ENCODE measurements around the gene TENT5C. TPM values are rescaled to one million over a fixed set of nuclear protein-coding genes. Genes with fewer than 3 reads are reported as not detected.

TENT5C gene
- total and polyA plus RNA-seq, 9 of the 15 experiments (the other 6 are each of a cell fraction or from before 2014, with no cell fraction given), result 1.8 to 7.7 (median 4.0) TPM

DNA sequence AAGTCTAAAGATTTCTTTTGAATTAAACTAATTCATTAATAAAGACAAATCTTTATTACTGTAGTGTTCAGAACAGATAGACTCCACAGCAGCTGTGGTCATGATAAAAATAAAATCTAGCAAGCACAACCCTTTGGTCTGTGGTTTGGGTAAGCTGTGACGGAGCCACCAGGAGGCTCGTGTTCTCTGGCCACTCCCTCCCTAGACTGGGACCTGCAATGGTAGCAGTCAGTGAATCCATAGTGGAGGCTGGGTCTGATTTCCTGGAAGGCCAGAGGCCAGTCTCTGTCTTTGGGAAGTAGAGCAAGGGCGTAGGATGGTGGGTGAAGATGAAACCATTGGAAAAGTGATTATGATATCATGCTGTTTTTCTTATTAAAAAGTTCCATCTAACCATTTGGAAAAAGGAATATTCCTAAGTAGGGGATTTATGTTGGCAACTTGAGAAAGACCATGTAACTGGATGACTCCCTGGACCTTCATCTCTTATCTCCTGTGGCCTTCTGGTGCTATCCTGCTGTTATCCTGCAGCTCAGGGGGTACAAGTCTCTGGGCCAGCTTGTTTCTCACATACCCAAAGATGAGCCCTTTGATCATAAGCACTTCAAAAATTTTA, 39.0 kb downstream of the TENT5C start (continued):
- TF ChIP-seq NR1H2 (CRISPR knock-in tag; IDR thresholded peaks at IDR 0.05) (no peak), SMARCC2 (IDR thresholded peaks at IDR 0.05; ENCODE audit: low read depth) (peak; percentile 87), ZNF699 (CRISPR knock-in tag; IDR thresholded peaks at IDR 0.05; ENCODE audit: insufficient replicate concordance) (no peak), POLR2G (IDR thresholded peaks at IDR 0.05; ENCODE audit: low read depth, low read length) (no peak), RFX7 (CRISPR knock-in tag; IDR thresholded peaks at IDR 0.05) (no peak), CBX1 (IDR thresholded peaks at IDR 0.05; ENCODE audit: low read depth) (no peak), ZFP36 (IDR thresholded peaks at IDR 0.05; ENCODE audit: low read depth, low read length, partially characterized antibody) (peak; percentile 54), TGIF2 (CRISPR knock-in tag; IDR thresholded peaks at IDR 0.05) (no peak), CC2D1A (IDR thresholded peaks at IDR 0.05) (peak; percentile 77), ZNF431 (CRISPR knock-in tag; IDR thresholded peaks at IDR 0.05) (no peak)
- TF ChIP-seq, protein P1, sequence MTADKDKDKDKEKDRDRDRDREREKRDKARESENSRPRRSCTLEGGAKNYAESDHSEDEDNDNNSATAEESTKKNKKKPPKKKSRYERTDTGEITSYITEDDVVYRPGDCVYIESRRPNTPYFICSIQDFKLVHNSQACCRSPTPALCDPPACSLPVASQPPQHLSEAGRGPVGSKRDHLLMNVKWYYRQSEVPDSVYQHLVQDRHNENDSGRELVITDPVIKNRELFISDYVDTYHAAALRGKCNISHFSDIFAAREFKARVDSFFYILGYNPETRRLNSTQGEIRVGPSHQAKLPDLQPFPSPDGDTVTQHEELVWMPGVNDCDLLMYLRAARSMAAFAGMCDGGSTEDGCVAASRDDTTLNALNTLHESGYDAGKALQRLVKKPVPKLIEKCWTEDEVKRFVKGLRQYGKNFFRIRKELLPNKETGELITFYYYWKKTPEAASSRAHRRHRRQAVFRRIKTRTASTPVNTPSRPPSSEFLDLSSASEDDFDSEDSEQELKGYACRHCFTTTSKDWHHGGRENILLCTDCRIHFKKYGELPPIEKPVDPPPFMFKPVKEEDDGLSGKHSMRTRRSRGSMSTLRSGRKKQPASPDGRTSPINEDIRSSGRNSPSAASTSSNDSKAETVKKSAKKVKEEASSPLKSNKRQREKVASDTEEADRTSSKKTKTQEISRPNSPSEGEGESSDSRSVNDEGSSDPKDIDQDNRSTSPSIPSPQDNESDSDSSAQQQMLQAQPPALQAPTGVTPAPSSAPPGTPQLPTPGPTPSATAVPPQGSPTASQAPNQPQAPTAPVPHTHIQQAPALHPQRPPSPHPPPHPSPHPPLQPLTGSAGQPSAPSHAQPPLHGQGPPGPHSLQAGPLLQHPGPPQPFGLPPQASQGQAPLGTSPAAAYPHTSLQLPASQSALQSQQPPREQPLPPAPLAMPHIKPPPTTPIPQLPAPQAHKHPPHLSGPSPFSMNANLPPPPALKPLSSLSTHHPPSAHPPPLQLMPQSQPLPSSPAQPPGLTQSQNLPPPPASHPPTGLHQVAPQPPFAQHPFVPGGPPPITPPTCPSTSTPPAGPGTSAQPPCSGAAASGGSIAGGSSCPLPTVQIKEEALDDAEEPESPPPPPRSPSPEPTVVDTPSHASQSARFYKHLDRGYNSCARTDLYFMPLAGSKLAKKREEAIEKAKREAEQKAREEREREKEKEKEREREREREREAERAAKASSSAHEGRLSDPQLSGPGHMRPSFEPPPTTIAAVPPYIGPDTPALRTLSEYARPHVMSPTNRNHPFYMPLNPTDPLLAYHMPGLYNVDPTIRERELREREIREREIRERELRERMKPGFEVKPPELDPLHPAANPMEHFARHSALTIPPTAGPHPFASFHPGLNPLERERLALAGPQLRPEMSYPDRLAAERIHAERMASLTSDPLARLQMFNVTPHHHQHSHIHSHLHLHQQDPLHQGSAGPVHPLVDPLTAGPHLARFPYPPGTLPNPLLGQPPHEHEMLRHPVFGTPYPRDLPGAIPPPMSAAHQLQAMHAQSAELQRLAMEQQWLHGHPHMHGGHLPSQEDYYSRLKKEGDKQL (CRISPR knock-in tag; IDR thresholded peaks at IDR 0.05; ENCODE audit: borderline replicate concordance), result no peak
- TF ChIP-seq, protein P2, sequence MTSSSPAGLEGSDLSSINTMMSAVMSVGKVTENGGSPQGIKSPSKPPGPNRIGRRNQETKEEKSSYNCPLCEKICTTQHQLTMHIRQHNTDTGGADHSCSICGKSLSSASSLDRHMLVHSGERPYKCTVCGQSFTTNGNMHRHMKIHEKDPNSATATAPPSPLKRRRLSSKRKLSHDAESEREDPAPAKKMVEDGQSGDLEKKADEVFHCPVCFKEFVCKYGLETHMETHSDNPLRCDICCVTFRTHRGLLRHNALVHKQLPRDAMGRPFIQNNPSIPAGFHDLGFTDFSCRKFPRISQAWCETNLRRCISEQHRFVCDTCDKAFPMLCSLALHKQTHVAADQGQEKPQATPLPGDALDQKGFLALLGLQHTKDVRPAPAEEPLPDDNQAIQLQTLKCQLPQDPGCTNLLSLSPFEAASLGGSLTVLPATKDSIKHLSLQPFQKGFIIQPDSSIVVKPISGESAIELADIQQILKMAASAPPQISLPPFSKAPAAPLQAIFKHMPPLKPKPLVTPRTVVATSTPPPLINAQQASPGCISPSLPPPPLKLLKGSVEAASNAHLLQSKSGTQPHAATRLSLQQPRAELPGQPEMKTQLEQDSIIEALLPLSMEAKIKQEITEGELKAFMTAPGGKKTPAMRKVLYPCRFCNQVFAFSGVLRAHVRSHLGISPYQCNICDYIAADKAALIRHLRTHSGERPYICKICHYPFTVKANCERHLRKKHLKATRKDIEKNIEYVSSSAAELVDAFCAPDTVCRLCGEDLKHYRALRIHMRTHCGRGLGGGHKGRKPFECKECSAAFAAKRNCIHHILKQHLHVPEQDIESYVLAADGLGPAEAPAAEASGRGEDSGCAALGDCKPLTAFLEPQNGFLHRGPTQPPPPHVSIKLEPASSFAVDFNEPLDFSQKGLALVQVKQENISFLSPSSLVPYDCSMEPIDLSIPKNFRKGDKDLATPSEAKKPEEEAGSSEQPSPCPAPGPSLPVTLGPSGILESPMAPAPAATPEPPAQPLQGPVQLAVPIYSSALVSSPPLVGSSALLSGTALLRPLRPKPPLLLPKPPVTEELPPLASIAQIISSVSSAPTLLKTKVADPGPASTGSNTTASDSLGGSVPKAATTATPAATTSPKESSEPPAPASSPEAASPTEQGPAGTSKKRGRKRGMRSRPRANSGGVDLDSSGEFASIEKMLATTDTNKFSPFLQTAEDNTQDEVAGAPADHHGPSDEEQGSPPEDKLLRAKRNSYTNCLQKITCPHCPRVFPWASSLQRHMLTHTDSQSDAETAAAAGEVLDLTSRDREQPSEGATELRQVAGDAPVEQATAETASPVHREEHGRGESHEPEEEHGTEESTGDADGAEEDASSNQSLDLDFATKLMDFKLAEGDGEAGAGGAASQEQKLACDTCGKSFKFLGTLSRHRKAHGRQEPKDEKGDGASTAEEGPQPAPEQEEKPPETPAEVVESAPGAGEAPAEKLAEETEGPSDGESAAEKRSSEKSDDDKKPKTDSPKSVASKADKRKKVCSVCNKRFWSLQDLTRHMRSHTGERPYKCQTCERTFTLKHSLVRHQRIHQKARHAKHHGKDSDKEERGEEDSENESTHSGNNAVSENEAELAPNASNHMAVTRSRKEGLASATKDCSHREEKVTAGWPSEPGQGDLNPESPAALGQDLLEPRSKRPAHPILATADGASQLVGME (CRISPR knock-in tag; IDR thresholded peaks at IDR 0.05), result no peak
- TF ChIP-seq, protein P3, sequence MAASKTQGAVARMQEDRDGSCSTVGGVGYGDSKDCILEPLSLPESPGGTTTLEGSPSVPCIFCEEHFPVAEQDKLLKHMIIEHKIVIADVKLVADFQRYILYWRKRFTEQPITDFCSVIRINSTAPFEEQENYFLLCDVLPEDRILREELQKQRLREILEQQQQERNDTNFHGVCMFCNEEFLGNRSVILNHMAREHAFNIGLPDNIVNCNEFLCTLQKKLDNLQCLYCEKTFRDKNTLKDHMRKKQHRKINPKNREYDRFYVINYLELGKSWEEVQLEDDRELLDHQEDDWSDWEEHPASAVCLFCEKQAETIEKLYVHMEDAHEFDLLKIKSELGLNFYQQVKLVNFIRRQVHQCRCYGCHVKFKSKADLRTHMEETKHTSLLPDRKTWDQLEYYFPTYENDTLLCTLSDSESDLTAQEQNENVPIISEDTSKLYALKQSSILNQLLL (CRISPR knock-in tag; IDR thresholded peaks at IDR 0.05; ENCODE audit: borderline replicate concordance), result no peak

All from K562 (cell line).